ENCODE data around the gene COL4A1.

The COL4A1 gene

GRCh38 chr13:110131424-110131823, 175.5 kb downstream of the COL4A1 start:
- no peak overlapping the region for H2AFZ ChIP-seq (ENCODE audit: low read length)
- no peaks in the 10 kb centered on the region for H3F3A ChIP-seq (ENCODE audit: low read depth)
- H3K9me2 ChIP-seq (replicated peaks; ENCODE audit: low read depth, low read length) = no peaks in the 10 kb centered on the region
- no peaks in the 10 kb centered on the region for H4K20me1 ChIP-seq (ENCODE audit: insufficient read depth, low read length, poor library complexity, severe bottlenecking)
- no peak overlapping the region for H3K4me3 ChIP-seq (ENCODE audit: low read length, poor library complexity, severe bottlenecking)
- H3K9me3 ChIP-seq (ENCODE audit: insufficient read depth, low read depth, low read length) = no peaks in the 10 kb centered on the region
- no peaks in the 10 kb centered on the region for H3K36me3 ChIP-seq (ENCODE audit: insufficient read depth, low read length)
- no peak for TF ChIP-seq EZH2phosphoT487 (IDR thresholded peaks at IDR 0.05; ENCODE audit: borderline replicate concordance)
- TF ChIP-seq CTCF (conservative IDR thresholded peaks at IDR 0.05; ENCODE audit: low read length) = no peak
- H3K4me2 ChIP-seq (ENCODE audit: low read depth, low read length, poor library complexity, severe bottlenecking) = no peak overlapping the region
- H3K27me3 ChIP-seq (ENCODE audit: insufficient read depth, low read length, poor library complexity, severe bottlenecking) = no peaks in the 10 kb centered on the region
- no peaks in the 10 kb centered on the region for H3K79me2 ChIP-seq (ENCODE audit: insufficient read depth, low read length)
- no peak overlapping the region for H3K9ac ChIP-seq (ENCODE audit: low read depth, low read length, poor library complexity, severe bottlenecking)
- peaks cover 3% of the 10 kb centered on the region for H3K4me1 ChIP-seq (ENCODE audit: insufficient read depth, low read length, poor library complexity, severe bottlenecking)

GRCh38 chr13:110130431-110130830, 176.5 kb downstream of the COL4A1 start:
- Histone ChIP-seq H4K20me1 (ENCODE audit: insufficient read depth, low read length, poor library complexity, severe bottlenecking) (no peaks in the 10 kb centered on the region), H3K36me3 (ENCODE audit: insufficient read depth, low read length) (no peaks in the 10 kb centered on the region), H3K79me2 (ENCODE audit: insufficient read depth, low read length) (no peaks in the 10 kb centered on the region), H3K27me3 (ENCODE audit: insufficient read depth, low read length, poor library complexity, severe bottlenecking) (no peaks in the 10 kb centered on the region), H3K4me1 (ENCODE audit: insufficient read depth, low read length, poor library complexity, severe bottlenecking) (peaks cover 3% of the 10 kb centered on the region), H3K9me3 (ENCODE audit: insufficient read depth, low read depth, low read length) (no peaks in the 10 kb centered on the region), H3K4me2 (ENCODE audit: low read depth, low read length, poor library complexity, severe bottlenecking) (no peak overlapping the region), H3K9ac (ENCODE audit: low read depth, low read length, poor library complexity, severe bottlenecking) (no peak overlapping the region), H3K9me2 (replicated peaks; ENCODE audit: low read depth, low read length) (no peaks in the 10 kb centered on the region), H3K4me3 (ENCODE audit: low read length, poor library complexity, severe bottlenecking) (no peak overlapping the region), H3F3A (ENCODE audit: low read depth) (no peaks in the 10 kb centered on the region), H2AFZ (ENCODE audit: low read length) (no peak overlapping the region)
- TF ChIP-seq EZH2phosphoT487 (IDR thresholded peaks at IDR 0.05; ENCODE audit: borderline replicate concordance) (no peak), CTCF (conservative IDR thresholded peaks at IDR 0.05; ENCODE audit: low read length) (no peak)

GRCh38 chr13:110129539-110130186, 177.3 kb downstream of the COL4A1 start:
- H3K9me3 ChIP-seq (ENCODE audit: insufficient read depth, low read depth, low read length) = no peaks in the 10 kb centered on the region
- no peak overlapping the region for H2AFZ ChIP-seq (ENCODE audit: low read length)
- H3K36me3 ChIP-seq (ENCODE audit: insufficient read depth, low read length) = no peaks in the 10 kb centered on the region
- H3K9me2 ChIP-seq (replicated peaks; ENCODE audit: low read depth, low read length) = no peaks in the 10 kb centered on the region
- H4K20me1 ChIP-seq (ENCODE audit: insufficient read depth, low read length, poor library complexity, severe bottlenecking) = no peaks in the 10 kb centered on the region
- H3F3A ChIP-seq (ENCODE audit: low read depth) = no peaks in the 10 kb centered on the region
- no peaks in the 10 kb centered on the region for H3K79me2 ChIP-seq (ENCODE audit: insufficient read depth, low read length)
- TF ChIP-seq CTCF (conservative IDR thresholded peaks at IDR 0.05; ENCODE audit: low read length) (no peak), EZH2phosphoT487 (IDR thresholded peaks at IDR 0.05; ENCODE audit: borderline replicate concordance) (no peak)
- no peaks in the 10 kb centered on the region for H3K27me3 ChIP-seq (ENCODE audit: insufficient read depth, low read length, poor library complexity, severe bottlenecking)
- H3K9ac ChIP-seq (ENCODE audit: low read depth, low read length, poor library complexity, severe bottlenecking) = no peak overlapping the region
- H3K4me1 ChIP-seq (ENCODE audit: insufficient read depth, low read length, poor library complexity, severe bottlenecking) = peaks cover 3% of the 10 kb centered on the region
- no peak overlapping the region for H3K4me3 ChIP-seq (ENCODE audit: low read length, poor library complexity, severe bottlenecking)
- no peak overlapping the region for H3K4me2 ChIP-seq (ENCODE audit: low read depth, low read length, poor library complexity, severe bottlenecking)

All from Loucy (cell line).